ENCODE results near the gene SECTM1.

DNA sequence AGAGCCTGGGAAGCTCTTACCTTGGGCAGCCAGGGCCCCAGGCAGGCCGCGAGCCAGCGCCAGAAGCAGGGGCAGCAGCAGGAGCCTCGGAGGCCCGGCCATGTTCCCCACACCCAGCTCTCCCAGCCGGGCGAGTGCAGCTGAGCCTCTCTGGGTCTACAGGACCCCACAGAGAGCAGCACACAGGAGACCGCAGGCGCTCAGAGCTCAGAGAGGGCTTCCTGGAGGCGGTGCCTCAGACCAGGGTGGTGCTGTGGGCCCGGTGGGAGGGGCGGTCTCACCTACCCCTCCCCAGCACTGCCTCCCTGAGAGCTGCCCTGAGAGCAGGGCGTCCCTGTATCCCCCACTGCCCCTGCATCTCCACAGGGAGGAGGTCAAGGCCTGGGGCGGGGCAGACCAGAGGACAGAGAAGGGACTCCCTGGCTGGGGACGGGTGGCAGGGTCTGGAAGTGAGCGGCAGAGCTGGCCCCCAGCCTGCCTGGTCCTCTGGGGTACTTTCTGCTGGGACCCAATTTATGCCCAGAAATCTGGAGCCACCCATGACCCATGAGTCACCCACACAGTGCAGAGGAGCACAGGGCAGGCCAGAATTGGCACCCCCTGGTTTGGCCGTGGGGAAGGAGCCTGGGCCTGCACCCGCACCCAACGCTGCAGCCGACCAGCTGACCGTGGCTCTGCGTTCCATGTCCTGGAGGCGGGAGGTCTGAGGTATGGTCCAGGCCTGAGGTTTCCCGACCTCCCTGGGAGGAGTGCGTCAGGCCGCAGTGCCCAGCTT lies 16.0 kb downstream of the SECTM1 start, which contains the start of gene CD7:
- TF ChIP-seq, protein P1, sequence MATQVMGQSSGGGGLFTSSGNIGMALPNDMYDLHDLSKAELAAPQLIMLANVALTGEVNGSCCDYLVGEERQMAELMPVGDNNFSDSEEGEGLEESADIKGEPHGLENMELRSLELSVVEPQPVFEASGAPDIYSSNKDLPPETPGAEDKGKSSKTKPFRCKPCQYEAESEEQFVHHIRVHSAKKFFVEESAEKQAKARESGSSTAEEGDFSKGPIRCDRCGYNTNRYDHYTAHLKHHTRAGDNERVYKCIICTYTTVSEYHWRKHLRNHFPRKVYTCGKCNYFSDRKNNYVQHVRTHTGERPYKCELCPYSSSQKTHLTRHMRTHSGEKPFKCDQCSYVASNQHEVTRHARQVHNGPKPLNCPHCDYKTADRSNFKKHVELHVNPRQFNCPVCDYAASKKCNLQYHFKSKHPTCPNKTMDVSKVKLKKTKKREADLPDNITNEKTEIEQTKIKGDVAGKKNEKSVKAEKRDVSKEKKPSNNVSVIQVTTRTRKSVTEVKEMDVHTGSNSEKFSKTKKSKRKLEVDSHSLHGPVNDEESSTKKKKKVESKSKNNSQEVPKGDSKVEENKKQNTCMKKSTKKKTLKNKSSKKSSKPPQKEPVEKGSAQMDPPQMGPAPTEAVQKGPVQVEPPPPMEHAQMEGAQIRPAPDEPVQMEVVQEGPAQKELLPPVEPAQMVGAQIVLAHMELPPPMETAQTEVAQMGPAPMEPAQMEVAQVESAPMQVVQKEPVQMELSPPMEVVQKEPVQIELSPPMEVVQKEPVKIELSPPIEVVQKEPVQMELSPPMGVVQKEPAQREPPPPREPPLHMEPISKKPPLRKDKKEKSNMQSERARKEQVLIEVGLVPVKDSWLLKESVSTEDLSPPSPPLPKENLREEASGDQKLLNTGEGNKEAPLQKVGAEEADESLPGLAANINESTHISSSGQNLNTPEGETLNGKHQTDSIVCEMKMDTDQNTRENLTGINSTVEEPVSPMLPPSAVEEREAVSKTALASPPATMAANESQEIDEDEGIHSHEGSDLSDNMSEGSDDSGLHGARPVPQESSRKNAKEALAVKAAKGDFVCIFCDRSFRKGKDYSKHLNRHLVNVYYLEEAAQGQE (IDR thresholded peaks at IDR 0.05; ENCODE audit: insufficient read depth in 1 of 2, low read depth in 2 of 2, low read length in 2 of 2): no peak
- no peak for TF ChIP-seq POLR2AphosphoS5 (IDR thresholded peaks at IDR 0.05; ENCODE audit: low read depth, low read length)
- no peak for TF ChIP-seq SIN3A (IDR thresholded peaks at IDR 0.05; ENCODE audit: borderline replicate concordance, insufficient read depth, low read length)
- no peak for TF ChIP-seq TAF1 (IDR thresholded peaks at IDR 0.05; ENCODE audit: borderline replicate concordance, insufficient read depth, low read length)

All from PFSK-1 (cell line).